Stimulated activated CD8-positive, alpha-beta memory T cell treated with anti-CD3 and anti-CD28 coated beads, Interleukin-2, amount 100 ng/mL, for 1 hour (primary cell): ENCODE results near the gene PMEPA1.

Experiments
- DNase-seq, 2 donors: peaks; one replicate each; pipeline ENCODE4 v3.0.0-alpha.2; 2020; ENCODE audit warnings: low read depth in 2 of 2

Gene PMEPA1

DNA sequence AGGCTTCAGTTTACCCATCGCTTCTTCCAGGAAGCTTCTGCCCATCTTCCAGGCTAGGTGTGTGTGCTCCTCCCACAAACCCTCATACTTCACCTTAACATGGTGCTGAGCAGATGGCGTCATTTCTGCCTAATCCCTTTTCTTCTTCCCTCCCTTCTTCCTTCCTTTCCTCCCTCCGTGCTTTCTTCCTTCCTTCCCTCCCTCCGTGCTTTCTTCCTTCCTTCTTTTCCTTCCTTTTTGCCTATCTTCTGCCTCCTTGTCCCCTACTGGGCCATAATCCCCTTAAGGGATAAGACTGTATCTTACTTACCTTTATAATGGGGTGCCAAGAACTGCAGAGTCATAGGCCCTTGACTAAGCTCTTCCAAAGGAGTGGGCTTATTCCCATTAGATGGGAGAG is 27.5 kb upstream of the PMEPA1 start:
- no peak for DNase-seq

DNA sequence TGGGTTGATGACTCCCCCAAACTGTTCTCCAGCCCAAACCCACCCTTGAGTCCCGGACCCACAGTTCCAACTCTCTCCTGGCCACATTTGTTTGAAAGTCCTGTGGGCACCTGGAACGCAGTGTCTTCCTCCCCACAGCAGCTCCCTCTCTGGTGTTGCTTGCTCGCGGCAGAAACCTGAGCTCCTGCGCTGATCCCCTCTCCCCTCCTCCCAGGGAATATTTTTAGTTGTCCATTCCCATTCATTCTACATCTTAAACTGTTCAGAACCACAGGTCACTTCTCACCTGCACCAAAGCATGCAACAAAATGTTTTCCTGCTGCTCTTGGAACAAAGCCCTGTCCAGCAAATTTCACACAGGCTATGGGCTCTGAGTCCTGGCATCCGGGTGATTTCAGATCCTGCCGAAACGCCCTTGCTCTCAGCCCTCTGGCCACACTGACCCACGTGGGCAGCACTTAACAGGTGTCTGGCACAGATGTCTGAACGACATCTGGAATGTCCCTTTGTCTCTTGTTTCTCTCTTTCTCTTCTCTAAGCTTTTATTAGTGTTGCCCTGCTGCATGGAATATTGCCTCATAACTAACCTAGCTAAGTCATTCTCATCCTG is 27.0 kb upstream of the PMEPA1 start:
- no peak for DNase-seq

DNA sequence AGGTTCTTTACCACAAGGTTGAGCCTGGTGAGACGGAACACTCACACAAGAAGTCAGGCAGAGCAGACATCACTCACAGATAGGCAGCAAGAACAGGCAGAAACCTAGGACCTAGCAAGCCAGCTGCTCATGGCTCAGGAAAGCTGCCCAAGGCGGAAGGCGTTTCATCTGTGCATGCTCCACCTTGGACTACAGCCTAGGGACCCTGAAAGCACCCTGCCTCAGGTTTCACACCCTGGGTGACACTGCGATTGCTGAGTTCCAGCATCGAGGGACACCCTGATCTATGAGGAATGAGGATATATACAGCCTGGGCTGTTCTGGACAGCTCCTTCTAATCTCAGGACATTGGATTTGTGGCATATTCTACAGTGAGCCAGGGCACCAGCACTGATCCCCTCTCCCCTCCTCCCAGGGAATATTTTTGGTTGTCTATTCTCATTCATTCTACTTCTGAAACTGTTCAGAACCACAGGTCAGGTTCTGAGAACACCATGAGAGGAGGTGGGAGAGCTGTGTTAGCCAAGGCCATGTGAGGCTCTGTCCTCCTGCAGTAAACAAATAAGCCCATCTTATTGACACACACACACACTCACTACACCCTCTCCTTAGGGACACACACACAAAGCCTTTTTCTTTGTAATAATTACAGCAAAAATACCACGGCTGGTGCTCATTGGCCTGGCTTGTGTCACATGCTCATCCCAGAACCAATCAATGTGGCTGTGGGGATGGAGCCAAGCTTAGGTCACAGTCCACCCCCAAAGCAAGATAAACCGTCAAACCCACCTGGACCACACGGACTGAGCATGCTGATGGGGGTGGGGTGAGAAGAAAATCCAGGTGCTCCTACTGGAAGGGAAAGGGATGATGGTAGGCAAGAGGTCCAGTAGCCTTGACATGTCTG is 26.3 kb upstream of the PMEPA1 start:
- no peak for DNase-seq

DNA sequence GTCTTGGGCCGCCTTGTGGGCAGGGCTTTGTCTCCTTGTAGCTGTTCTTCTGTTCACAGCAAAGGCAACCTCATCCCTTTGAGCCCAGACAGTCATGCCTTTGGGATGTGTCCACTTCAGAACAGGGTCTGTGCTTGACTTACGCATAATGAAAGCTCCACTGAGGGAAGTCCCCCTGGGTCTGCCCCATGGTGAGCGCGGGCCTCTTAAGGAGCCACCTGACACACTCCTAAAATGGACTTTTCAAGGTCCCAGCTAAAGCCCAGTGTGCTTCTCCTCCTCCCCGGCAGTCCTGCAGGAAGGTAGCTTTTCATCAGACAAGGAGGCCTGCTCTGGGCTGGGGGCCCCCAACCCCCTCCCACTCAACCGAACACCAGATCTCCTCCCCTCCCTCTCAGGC is 24.9 kb upstream of the PMEPA1 start:
- no peak for DNase-seq

DNA sequence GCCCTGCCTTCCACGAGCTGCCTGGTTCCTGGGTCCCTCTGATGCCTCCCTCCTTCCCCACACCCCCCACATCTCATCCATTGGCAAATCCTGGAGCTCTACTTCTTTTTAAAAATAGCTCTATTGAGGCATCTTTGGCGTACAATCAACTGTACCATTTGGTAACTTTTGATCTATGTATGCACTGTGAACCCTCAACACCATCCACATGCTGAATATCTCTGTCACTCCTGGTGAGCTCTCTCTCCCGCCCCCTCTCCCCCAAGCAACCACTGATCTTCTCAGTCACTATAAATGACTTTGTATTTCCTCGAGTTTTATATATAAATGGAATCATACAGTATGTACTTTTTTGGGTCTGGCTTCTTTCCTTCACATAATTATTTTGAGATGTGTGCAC is 22.4 kb upstream of the PMEPA1 start:
- DNase-seq, result no peak

DNA sequence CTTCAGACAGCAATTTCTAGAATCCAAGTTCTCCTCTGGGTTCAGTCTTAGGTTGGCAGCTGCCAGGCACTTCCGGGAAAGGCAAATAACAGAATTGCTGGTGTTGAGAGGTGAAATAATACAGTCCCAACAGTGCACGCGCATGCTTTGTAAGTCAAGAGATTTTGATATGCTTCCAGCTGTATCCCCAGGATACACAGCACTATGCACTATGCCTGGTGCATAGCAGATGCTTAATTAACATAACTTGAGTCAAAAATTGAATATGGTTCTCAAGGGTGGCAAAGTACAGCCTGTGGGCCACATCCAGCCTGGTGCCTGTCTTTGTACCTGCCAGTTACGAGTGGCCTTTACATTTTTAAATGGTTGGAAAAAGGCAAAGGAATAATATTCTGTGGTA is 18.9 kb upstream of the PMEPA1 start:
- no peak for DNase-seq

DNA sequence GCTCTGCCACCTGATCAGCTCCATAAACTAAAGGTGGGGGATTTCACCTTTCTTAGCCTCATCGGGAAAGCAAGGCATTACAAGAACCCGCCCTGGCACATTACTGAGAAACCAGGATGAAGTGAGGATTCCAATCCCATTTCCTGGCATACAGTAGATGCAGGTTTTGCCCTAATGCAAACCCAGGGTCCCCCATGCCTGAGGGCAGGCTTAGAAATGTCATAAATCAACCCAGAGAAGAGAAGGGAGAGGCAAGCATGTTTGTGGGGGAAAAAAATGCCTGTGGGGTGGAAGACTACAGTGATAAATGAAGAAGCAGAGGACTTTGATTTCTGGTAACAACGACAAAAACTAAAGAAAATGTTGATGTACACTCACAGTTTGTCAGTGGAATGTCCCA is 18.0 kb upstream of the PMEPA1 start:
- no peak for DNase-seq

DNA sequence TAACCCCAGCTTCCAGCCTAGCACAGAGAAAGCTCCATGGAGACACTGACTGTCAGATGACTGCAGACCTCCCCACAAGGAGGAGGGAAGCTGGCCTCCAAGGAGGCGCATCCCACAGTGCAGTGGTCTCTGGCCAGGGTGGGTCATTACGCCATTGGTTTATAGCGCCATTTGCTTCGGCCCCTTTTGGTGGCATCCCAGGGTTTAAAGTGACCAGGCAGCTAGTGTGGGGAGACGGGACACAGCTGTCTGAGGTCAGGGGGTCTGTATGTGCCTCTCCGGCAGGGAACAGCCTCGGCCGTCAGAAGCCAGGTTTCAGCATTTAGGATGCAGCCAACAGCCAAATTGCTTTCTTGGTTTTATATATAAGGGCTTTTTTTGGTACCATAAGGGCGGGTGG is 15.8 kb upstream of the PMEPA1 start:
- no peak for DNase-seq

DNA sequence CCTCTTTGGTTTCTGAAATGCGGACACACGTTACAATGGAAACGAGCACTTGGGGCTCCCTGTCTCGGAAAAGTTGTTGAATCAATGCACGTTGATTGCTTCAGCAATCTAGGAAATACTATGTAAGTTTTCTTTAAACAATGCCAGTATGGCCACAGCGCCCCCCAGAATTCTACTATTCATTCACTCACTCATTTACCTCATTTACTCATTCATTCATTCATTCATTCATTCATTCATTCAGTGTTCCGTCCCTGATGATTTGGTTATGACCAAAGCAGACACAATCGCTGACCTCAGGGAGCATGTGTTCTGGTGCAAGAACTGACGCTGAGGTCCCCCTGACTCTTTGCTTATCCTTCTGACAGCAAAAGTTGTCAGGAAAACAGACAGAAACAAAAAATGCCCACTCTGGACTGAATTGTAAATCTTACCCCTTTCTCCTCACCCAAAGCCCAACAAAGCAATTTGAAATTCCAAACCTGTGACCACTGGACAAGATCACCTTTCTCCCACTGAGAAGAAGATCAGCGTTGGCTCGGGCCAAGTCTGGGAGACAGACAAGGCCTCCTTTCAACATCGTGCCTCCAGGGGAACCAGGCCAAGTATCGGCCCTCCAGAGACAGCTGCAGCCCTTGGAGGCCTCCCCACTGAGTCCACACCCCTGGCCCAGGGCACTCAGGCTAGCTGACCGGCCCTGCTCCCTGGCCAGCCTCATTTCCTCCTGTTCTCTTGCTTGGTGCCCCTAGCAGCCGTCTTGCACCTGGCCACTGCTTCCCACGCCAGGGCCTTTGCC is 15.0 kb upstream of the PMEPA1 start:
- DNase-seq, result no peak

DNA sequence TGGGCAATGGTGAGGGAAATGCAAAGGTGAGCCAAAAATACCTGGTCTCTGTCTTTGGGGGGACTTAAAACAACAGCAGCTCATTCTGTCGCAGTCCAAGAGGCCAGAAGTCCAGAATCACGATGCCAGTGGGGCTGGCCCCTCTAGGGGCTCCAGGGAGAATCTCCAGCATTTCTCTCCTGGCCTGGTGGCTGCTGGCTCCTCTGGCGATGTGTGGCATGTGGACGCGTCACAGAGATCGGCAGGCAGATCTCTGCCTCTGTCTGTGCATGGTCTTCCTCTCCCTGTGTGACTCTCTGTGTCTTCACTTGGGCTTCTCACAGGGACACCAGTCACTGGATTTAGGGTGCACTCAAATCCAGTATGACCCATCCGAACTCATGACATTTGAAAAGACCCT is 14.0 kb upstream of the PMEPA1 start:
- DNase-seq, result no peak

DNA sequence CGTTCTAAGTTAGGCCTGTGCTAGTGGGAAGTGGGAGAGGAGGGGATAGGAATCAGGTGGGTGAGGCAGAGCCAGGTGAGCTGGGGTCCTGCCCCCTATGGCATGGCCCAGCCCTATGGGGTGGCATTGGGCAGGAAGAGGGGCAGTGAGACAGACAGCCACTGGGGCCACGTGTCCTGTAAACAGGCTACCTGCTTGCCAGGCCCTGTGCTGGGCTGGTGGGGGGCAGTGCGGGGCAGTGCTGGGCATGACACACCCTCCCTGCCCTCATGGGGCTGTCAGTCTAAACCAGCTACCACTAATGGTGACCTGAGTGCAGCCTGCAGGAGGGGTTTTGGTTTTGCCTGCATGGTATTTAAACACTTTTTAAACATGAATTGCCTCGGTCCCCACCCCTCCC is 10.1 kb upstream of the PMEPA1 start:
- DNase-seq, result no peak

DNA sequence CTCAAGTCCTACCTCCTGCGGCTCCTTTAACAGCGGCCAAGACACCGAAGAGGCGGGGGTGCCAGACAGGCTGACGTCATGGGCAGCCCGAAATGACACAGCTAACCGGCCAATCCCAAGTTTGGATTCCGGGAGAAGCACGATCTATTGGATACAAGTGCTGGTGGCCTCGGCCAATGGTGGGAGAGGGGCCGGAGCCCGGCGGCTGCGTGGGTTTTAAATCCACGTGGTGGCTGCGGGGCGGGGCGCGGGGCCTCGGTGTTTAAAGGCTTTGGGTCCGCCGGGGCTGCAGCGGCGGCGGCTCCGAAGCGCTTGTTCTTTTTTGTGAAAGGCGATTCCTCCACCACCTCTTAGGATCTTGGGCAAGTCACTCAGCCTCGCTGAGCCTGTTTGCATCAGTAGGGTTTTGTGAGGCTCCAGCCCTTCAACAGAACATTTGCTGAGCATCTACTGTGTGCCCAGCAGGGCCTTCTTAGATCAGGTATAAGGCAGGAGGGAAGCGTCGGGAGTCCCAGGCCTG is 8.7 kb upstream of the PMEPA1 start:
- peak; percentile 78 to 83 for DNase-seq

DNA sequence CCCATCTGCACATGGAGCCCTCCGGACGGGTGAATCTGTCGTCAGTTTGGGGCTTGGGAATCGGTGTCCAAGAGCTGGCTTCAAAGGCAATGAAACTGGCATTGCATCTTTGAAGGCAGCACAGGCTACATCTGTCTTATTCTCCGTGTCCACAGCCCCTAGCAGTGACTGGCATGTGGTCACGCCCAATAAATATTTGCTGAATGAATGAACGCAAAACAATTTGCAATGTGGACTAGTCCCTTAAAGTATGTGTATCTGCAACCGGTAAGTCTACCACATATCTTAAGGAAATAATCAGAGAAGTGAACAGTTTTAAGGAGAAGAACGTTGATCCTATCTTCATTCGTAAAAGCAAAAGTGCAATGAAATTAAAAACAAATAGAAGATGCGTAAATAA is 8.0 kb upstream of the PMEPA1 start:
- no peak for DNase-seq

DNA sequence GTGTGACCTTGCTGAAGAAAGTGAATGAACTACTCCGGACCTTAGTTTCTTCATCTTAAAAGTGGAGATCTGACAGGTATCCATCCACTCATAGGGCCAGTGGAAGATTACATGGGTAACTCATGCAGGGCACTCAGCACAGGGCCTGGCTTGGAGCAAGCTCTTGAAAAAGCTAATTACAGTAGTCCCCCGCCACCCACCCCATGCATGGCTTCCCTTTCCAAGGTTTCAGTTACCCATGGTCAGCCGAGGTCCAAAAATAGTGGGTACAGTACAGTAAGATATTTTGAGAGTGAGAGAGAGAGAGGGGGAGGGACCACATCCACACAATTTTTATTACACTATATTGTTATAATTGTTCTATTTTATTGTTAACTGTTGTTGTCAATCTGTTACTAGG is 7.1 kb upstream of the PMEPA1 start:
- DNase-seq, result no peak

DNA sequence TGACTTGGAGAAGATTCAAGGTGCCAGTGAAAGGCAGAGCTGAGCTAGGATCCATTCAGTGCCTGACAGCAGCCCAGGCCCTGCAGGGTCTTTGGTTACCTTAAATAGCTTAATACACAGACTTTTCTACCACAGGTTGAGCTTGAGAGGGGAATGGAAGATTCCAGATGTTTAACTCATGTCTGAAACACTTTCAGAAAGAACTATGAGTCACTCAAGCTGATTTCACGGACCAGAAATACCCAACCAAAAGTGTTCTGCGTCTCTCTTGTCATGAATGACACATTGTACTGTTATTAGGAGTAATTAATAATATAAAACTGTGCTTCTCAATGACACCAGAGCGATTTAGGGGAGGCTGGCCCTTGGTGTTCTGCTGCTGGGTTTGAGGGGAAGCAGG is 6.4 kb upstream of the PMEPA1 start:
- no peak for DNase-seq

DNA sequence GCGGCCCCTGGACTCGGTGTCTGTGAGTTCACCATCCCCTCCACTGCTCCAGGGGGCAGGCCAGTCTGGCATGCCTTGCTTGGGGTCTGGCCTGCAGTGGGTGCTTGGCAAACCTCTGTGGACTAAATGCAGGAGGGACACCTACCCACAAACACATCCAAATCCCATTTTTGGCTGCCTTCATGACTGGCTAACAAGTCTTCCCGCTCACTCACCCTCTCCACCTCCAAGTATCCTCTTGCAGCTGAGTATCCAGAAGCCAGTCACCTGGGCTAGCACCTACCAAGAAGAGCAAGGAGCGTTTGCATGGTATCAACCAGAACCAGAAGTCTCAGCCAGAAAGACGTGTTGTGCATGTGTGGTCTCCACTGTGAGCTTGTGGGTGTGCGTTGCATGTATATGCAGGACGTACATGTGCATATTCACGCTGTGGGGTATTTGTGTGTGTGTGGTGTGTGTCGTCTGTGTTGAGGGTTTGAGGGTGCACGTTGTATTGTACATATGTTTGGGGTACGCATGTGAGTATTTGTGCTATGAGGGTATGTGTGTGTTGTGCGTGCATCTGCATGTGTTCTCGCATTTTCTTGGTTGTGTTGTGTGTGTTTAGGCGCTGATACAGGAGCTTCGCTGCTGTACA is 5.6 kb upstream of the PMEPA1 start:
- DNase-seq, result no peak

DNA sequence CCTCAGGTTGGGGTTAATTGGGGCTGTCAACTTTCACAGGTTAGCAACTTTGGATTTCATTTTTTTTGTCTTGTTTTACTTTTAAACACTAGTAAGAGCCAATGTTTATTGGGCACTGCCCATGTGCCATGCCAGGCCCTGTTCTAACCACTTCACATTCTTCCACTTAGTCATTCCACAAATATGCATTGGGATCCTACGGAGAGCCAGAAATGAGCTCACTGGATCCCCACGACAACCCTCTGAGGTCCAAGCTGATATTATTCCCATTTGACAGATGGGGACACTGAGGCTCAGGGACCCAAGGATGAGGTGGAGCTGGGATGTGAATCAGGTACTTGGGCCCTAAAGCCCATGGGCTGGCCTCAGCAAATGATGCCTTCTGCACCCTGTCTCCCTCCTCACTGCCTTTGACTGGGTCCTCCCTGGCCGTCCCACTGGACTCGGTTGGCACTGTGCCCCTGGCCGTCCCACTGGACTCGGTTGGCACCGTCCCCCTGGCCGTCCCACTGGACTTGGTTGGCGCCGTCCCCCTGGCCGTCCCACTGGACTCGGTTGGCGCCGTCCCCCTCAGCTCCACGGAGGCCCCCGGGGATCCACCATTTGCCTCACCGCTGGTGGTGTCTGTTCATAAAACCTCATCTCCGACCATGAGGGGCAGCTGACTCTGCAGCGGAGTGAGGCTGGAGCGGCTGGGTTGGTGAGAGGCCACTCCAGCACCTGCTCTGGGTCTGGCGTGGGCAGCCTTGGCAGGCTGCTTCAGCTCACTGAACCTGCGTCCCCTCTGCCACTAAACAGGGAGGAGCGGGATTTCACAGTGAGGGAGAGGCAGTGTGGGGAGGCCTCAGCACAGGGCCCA is 4.8 kb upstream of the PMEPA1 start:
- no peak for DNase-seq

DNA sequence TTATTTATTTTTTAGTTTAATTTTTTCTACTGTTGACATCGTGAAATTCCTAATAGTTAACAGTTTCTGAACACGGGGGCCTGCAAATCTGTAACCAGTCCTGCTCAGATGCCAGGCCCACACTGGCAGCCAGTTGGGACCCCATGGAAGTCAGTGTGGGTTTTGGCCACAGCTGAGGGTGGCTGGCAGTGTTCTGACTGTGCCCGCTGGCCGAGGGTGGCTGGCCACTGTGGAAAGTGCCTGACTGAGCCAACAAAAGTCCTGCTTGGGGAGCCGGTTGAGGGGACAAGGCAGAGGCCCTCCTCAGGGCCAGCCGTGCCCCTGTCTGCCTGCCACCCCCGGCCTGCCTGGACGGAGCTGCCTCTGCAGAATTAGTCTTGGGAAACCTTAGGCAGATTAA is 4.1 kb upstream of the PMEPA1 start:
- DNase-seq, result no peak

DNA sequence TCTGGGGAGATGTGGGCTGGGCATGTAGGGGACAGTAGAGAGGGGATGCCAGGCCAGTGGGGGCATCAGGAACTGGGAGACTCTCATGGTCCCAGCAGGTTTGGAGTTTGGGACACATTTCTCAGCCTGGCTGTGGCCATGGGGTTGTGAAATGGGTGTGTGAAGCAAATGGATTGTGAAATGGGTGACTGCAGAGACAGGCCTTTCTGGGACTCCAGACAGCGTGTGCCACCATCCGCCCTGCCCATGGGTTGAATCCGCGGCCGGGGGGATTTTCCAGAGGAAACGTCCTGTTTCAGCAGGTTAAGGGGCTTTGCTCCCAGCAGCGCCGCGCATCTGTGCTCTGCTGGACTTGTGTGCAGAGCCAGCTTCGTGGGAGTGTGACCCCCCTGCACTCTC is 3.7 kb upstream of the PMEPA1 start:
- no peak for DNase-seq

DNA sequence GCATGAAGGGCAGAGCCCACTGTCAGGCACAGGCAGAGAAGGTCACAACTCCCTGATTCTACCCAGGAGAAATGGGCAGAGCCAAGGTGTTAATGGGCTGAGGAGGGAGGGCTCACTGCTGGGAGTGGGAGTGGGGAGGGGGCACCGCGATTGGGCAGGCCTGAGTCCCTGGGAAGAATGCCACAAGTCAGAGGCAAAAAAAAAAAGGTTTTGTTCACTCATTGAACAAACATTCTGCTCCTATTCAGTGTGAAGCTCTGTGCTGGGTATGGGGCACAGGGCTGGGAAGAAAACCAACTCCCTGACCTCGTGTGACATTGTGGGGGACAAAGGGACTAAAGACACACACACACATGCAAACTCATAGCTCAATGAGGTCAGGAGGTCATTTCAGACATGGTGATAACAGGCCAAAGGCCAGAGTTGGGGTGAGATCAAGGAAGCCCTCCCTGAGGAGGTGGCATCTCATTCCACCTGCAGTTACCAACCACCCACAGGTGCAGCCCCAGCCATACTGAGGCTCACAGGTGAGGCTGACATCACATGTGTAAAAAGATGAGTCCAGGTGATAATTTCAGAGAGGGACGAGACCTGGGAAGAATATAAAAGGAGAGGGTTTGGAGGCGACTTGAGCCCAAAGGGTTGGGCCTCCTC is 3.2 kb upstream of the PMEPA1 start:
- no peak for DNase-seq

DNA sequence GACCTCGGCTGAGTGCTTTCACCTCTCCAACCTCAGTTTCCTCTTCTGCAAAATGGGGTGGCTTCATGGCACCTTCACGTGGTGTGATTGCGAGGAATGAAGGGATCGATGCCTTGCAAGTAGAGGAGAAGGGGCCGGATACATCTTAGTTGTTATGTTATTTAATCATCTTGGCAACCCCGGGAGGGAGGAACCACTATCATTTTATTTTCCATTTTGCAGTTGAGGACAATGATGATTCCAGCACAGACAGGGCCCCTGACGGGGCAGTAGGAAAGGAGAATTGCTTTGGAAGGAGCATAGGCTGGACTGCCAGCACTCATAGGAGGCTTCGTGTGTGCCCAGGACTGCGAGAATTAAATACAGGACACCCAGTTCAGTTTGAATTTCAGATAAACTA is 2.5 kb upstream of the PMEPA1 start:
- DNase-seq, result no peak
